Gastroesophageal sphincter (tissue), 3 donors: Measurements from ENCODE around the gene SLC35B2.

Experiments used
- EP300 ChIP-seq: sonication (generic); formaldehyde crosslinking; IDR thresholded peaks from one replicate; pipeline ENCODE4 v1.6.1; 2017; ENCODE audit warnings: antibody characterized with exemption, mild to moderate bottlenecking
- POLR2A ChIP-seq, 2 donors: fragments of 450-650 bp; IDR thresholded peaks; one replicate each; pipeline ENCODE4 v1.6.1; 2017; ENCODE audit warnings: antibody characterized with exemption in 2 of 2, mild to moderate bottlenecking in 2 of 2, moderate library complexity in 1 of 2
- POLR2AphosphoS5 ChIP-seq: sonication (generic); formaldehyde crosslinking; IDR thresholded peaks from one replicate; pipeline ENCODE4 v1.6.1; 2017; ENCODE audit warnings: antibody characterized with exemption
- TF ChIP-seq, protein P1 (sequence below), 4 experiments: fragments of 200-600 bp in 2 of 4; fragments of 450-650 bp in 2 of 4; sonication (generic) in 1 of 4; IDR thresholded peaks; one replicate each; pipeline ENCODE4 v1.5.1; 2017 to 2019; ENCODE audit warnings: antibody characterized with exemption in 4 of 4, mild to moderate bottlenecking in 2 of 4, moderate library complexity in 2 of 4

DNA sequence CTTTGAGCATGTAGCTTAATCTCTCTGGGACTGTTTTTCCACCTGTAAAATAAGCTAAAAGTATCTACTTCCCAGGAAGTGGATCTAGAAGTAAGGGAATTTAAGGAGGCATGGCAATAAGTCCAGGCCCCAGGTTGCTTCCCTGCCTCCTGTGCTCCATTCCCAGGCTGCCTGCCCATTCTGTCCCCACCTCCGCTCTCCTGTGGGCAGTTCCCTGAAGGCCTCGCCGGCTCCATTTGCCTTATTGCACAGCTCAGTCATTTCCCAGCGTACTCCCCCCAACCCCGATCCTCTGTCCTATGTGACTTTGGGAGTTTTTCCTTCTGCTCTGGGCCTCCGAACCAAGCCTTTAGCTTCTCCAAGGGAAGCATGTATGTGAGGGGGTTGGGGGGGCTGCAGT, 29.3 kb downstream of the SLC35B2 start:
- TF ChIP-seq, protein P1, sequence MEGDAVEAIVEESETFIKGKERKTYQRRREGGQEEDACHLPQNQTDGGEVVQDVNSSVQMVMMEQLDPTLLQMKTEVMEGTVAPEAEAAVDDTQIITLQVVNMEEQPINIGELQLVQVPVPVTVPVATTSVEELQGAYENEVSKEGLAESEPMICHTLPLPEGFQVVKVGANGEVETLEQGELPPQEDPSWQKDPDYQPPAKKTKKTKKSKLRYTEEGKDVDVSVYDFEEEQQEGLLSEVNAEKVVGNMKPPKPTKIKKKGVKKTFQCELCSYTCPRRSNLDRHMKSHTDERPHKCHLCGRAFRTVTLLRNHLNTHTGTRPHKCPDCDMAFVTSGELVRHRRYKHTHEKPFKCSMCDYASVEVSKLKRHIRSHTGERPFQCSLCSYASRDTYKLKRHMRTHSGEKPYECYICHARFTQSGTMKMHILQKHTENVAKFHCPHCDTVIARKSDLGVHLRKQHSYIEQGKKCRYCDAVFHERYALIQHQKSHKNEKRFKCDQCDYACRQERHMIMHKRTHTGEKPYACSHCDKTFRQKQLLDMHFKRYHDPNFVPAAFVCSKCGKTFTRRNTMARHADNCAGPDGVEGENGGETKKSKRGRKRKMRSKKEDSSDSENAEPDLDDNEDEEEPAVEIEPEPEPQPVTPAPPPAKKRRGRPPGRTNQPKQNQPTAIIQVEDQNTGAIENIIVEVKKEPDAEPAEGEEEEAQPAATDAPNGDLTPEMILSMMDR (IDR thresholded peaks at IDR 0.05) = no peak
- TF ChIP-seq EP300 (no peak), POLR2A (IDR thresholded peaks at IDR 0.05) (no peak), POLR2AphosphoS5 (no peak)
